ENCODE results near the gene BRS3. TPM values are rescaled to one million over a fixed set of nuclear protein-coding genes. Genes with fewer than 3 reads are reported as not detected.

Gene BRS3
- total RNA-seq, 1 donor from 2014 or later = not detected

DNA sequence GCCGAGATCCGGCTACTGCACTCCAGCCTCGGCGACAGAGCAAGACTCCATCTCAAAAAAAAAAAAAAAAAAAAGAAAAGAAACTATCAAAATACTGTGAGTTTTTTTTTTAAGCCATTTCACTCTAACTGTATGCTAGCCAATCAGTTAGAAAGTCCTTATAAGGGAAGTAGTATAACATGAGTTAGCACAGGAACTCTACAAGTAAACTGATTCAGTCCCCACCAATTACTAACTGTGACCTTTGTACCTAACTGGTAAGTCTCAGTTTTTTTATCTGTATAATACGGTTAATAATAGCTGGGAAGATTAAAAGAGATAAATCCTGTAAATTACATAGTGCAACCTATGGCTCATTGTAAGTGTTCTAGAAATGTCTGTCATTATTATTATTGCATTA, 35.1 kb upstream of the BRS3 start:
- TF ChIP-seq, protein P1, sequence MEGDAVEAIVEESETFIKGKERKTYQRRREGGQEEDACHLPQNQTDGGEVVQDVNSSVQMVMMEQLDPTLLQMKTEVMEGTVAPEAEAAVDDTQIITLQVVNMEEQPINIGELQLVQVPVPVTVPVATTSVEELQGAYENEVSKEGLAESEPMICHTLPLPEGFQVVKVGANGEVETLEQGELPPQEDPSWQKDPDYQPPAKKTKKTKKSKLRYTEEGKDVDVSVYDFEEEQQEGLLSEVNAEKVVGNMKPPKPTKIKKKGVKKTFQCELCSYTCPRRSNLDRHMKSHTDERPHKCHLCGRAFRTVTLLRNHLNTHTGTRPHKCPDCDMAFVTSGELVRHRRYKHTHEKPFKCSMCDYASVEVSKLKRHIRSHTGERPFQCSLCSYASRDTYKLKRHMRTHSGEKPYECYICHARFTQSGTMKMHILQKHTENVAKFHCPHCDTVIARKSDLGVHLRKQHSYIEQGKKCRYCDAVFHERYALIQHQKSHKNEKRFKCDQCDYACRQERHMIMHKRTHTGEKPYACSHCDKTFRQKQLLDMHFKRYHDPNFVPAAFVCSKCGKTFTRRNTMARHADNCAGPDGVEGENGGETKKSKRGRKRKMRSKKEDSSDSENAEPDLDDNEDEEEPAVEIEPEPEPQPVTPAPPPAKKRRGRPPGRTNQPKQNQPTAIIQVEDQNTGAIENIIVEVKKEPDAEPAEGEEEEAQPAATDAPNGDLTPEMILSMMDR (conservative IDR thresholded peaks at IDR 0.05; ENCODE audit: low read depth, low read length) = no peak
- H3K4me3 ChIP-seq (ENCODE audit: low read depth, low read length) = no peak overlapping the region
- DNase-seq (ENCODE audit: low read depth) = no peak

DNA sequence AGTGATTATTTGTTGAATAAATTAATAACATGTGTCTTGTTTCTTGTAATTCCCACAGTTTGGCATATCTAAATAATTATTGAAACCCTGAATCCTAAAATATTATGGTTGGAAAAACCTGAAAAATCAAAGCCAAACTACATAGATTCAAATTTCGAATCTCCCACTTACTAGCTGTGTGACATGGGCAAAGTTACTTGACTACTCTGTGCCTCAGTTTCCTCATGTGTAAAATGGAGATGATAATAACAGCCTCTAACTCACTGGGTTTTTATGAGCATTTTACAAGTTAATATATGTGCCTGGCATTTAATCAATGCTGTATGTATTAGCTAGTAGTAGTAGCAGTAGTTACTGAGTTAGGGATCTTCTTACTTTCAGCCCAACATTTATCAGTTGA, 34.6 kb upstream of the BRS3 start:
- no peak overlapping the region for H3K4me3 ChIP-seq (ENCODE audit: low read depth, low read length)
- DNase-seq (ENCODE audit: low read depth) = no peak
- TF ChIP-seq, protein P1 (conservative IDR thresholded peaks at IDR 0.05; ENCODE audit: low read depth, low read length) = no peak

DNA sequence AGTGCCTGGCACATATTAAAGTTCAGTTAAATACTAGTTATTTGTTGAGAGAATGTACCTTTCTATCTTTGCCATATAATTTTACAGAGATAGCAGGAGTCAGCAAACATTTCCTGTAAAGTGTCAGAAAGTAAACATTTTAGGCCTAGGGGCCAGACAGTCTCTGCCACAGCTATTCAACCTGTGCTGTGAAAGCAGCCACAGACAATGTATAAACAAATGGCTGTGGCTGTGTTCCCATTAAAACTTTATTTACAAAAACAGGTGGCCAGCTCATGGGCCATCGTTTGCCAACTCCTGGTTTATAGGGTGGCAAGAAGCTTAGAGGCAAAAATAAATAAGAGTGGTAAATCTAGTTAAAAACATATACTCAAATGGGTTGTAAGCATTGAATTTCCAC, 34.0 kb upstream of the BRS3 start:
- no peak overlapping the region for H3K4me3 ChIP-seq (ENCODE audit: low read depth, low read length)
- no peak for DNase-seq (ENCODE audit: low read depth)
- TF ChIP-seq, protein P1 (conservative IDR thresholded peaks at IDR 0.05; ENCODE audit: low read depth, low read length) = no peak

DNA sequence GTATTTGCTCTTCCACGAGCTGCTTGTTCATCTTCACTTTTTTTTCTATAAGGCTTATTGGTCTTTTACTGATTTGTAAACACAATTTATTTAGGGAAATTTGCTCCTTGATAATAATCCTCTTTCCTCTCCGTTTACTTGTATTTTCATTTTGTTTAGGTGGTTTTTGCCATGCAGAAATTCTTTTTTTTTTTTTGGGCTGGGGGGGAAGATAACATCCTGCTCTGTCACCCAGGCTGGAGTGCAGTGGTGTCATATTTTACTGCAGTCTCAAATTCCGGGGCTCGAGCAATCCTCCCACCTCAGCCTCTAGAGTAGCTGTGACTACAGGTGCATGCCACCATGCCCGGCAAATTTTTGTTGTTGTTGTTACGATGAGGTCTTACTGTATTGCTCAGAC, 31.6 kb upstream of the BRS3 start:
- TF ChIP-seq, protein P1 (conservative IDR thresholded peaks at IDR 0.05; ENCODE audit: low read depth, low read length) = no peak
- H3K4me3 ChIP-seq (ENCODE audit: low read depth, low read length) = no peak overlapping the region
- no peak for DNase-seq (ENCODE audit: low read depth)

DNA sequence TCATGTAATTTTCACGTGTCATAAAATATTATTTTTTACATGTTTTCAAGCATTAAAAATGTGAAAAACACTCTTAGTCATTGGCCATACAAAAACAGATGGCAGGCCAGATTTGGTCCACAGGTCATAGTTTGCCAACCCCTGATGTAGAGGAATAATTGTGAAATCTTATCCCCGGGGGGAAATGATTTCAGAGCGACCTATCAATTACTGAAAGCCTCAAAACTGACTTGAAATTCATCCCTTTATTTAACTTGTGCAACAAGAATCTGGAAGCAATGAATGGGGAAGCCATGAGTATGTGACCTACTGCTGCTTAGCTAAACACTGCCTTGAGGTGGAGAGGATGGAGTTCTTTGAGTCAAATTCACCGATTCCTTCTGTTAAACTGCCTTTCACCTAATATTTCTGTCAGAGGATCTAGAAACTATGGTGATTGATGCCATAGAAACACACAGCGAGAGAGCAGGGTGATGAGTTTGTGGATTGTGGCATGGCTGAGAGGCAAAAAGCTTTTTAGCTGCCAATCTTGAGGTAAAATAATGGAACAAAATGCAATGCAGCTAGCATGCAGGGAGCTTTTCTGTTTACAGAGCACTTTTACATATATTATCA, 30.3 kb upstream of the BRS3 start:
- H3K4me3 ChIP-seq (ENCODE audit: low read depth, low read length) = no peak overlapping the region
- no peak for DNase-seq (ENCODE audit: low read depth)
- TF ChIP-seq, protein P1 (conservative IDR thresholded peaks at IDR 0.05; ENCODE audit: low read depth, low read length) = no peak

DNA sequence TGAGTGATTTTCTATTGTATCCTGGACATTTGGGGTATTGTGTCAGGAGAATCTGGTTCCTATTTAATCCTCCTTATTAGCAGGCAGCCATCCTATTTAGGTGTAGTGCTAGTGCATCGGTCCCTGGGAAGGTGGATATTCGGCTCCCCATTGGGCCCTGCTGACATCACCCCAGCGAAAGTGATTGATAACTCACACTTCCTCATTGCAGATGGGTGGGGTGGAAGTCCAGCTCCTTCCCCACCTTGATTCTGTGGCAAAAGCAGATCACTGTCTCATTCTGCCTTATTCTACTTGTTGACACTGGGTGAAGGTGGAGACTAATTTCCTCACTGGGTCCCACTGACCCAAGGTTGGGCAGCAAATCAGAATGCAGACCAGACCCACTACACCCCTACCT, 23.2 kb upstream of the BRS3 start:
- H3K4me3 ChIP-seq (ENCODE audit: low read depth, low read length) = no peak overlapping the region
- TF ChIP-seq, protein P1 (conservative IDR thresholded peaks at IDR 0.05; ENCODE audit: low read depth, low read length) = no peak
- no peak for DNase-seq (ENCODE audit: low read depth)

DNA sequence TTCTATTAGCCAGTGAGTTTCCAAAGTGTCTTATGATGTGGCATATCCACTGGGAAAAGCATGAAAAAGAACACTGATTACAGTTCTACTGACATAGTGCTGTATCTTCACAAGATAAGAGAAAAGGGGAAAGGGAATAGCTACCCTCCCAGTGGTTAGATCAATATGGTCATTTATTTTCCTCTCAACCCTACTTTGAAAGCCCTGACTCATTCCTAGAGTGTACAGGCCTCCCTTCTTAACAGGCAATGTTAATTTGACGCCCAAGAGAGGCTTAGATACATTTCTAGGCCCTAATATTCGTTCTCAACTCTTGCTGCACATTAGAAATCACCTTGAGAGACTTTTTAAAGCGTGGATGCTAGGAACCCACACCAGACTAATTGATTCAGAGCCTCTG, 20.4 kb upstream of the BRS3 start:
- no peak overlapping the region for H3K4me3 ChIP-seq (ENCODE audit: low read depth, low read length)
- DNase-seq (ENCODE audit: low read depth) = no peak
- TF ChIP-seq, protein P1 (conservative IDR thresholded peaks at IDR 0.05; ENCODE audit: low read depth, low read length) = no peak
